PC-9 (cell line): ENCODE data around the gene KIAA1671. TPM values are rescaled to one million over a fixed set of nuclear protein-coding genes. Genes with fewer than 3 reads are reported as not detected.
A peak's percentile ranks its signal among the peaks of the same experiment; 100 is the strongest.

Experiments
- BruUV-seq: library from RNA; stranded (reverse); fragments of 400-500 nt; replicated peaks from 2 replicates; lab custom pipeline; 2021; lab: Mats Ljungman, UMichigan
- CTCF ChIA-PET: fragments of 300-600 bp; sonication (Branson Sonifier 250); formaldehyde crosslinking; loops from one replicate; lab custom pipeline; 2022; ENCODE audit warnings: antibody characterized with exemption; lab: Charles Lee
- POLR2A ChIA-PET: fragments of 300-600 bp; sonication (Branson Sonifier 250); formaldehyde crosslinking; loops from one replicate; lab custom pipeline; 2022; ENCODE audit warnings: antibody characterized with exemption; ENCODE audit not compliant: unreplicated experiment; lab: Charles Lee
- DNase-seq, 2 experiments: peaks; one replicate each; pipeline versions ENCODE4 v3.0.0 to v3.0.0-alpha.2; 2015 to 2022; ENCODE audit warnings: mixed read lengths in 1 of 2
- H2AFZ ChIP-seq: fragments of 200-600 bp; sonication (generic); 2 replicates; pipeline ENCODE4 v1.8.1; 2017; ENCODE audit warnings: antibody characterized with exemption
- H3F3A ChIP-seq: fragments of 200-600 bp; sonication (generic); 2 replicates; pipeline ENCODE4 v1.8.1; 2017; ENCODE audit warnings: antibody characterized with exemption, mild to moderate bottlenecking, low read depth; ENCODE audit not compliant: insufficient read depth
- H3K27ac ChIP-seq: fragments of 200-600 bp; sonication (generic); 2 replicates; pipeline ENCODE4 v1.6.1; 2016; ENCODE audit warnings: mixed run types
- H3K27me3 ChIP-seq: fragments of 200-600 bp; sonication (generic); 2 replicates; pipeline ENCODE4 v1.6.1; 2016; ENCODE audit warnings: low read depth, mixed run types; ENCODE audit not compliant: insufficient read depth
- H3K36me3 ChIP-seq: fragments of 200-600 bp; sonication (generic); 2 replicates; pipeline ENCODE4 v1.6.1; 2016; ENCODE audit warnings: low read depth, mixed run types
- H3K4me1 ChIP-seq: fragments of 200-600 bp; sonication (generic); replicated peaks from 2 replicates; pipeline ENCODE4 v1.6.1; 2016; ENCODE audit warnings: mixed run types; ENCODE audit not compliant: insufficient read depth
- H3K4me2 ChIP-seq: fragments of 200-600 bp; sonication (generic); 2 replicates; pipeline ENCODE4 v1.6.1; 2017; ENCODE audit warnings: mixed run types
- H3K4me3 ChIP-seq: fragments of 200-600 bp; sonication (generic); 2 replicates; pipeline ENCODE4 v1.6.1; 2016; ENCODE audit warnings: mixed run types
- H3K79me2 ChIP-seq: fragments of 200-600 bp; sonication (generic); 2 replicates; pipeline ENCODE4 v1.6.1; 2017; ENCODE audit warnings: low read depth, mixed run types
- H3K9me2 ChIP-seq: fragments of 200-600 bp; sonication (generic); 2 replicates; pipeline ENCODE4 v1.8.1; 2017; ENCODE audit warnings: mild to moderate bottlenecking; ENCODE audit not compliant: insufficient read depth
- H3K9me3 ChIP-seq: fragments of 200-600 bp; sonication (generic); 2 replicates; pipeline ENCODE4 v1.8.1; 2016; ENCODE audit warnings: low read depth; ENCODE audit not compliant: insufficient read depth
- H4K20me1 ChIP-seq: fragments of 200-600 bp; sonication (generic); 2 replicates; pipeline ENCODE4 v1.8.1; 2017; ENCODE audit not compliant: insufficient read depth
- CTCF ChIP-seq: fragments of 200-600 bp; sonication (generic); conservative IDR thresholded peaks from 2 replicates; pipeline ENCODE4 v1.6.1; 2017; ENCODE audit warnings: mixed run types, antibody characterized with exemption, mild to moderate bottlenecking, moderate library complexity
- EZH2 ChIP-seq: fragments of 200-600 bp; sonication (generic); IDR thresholded peaks from 2 replicates; pipeline ENCODE4 v1.8.0; 2017; ENCODE audit warnings: antibody characterized with exemption, low read depth
- intact Hi-C: fragments of 100-400 bp; cut with micrococcal nuclease; formaldehyde crosslinking; loops from one replicate; pipeline ENCODE4 v1.10.0; 2022; ENCODE audit not compliant: unreplicated experiment
- total RNA-seq: library from RNA; stranded (reverse); gene quantifications from 2 replicates; pipeline ENCODE4 v1.2.3, GENCODE V29; 2021

The KIAA1671 gene
- total RNA-seq, 1 experiment from 2014 or later, result 44.3 TPM

GRCh38 chr22:25131198-25131887, 178.8 kb downstream of the KIAA1671 start:
- TF ChIP-seq EZH2 (no peak), CTCF (no peak)
- no peak overlapping the region for H3K27ac ChIP-seq
- intact Hi-C loops, result no loop called here

DNA sequence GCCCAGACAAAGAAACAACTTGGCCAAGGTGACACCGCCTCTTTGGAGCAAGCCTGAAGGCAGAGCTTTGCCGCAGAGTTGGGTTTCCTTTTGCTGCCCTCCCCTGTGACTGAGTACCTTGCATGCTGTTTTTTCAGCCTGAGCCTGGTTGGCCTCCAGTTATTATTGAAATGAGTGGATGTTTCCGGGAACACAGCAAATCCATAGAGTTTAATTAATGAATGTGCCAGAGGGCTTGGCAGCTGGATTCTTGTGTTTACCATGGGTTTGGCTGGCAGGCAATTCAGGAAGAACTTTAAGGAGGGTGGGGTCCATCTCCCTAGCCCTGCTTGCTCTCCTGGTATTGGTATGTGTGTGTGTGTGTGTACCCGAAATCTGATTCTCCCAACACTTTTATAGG, 181.5 kb downstream of the KIAA1671 start:
- Histone ChIP-seq H3K4me2 (peak overlapping the region; percentile 47), H2AFZ (no peak overlapping the region), H3F3A (peaks cover 27% of the 10 kb centered on the region), H3K4me1 (peaks cover 22% of the 10 kb centered on the region), H3K27me3 (no peaks in the 10 kb centered on the region), H3K9me2 (no peaks in the 10 kb centered on the region), H3K9me3 (no peaks in the 10 kb centered on the region), H3K27ac (peak overlapping the region; percentile 45), H4K20me1 (0 out of 2 replicates have a peak, but pooled peaks cover 6% of the 10 kb centered on the region), H3K79me2 (no peaks in the 10 kb centered on the region; the same call in 1 of the 2 replicates), H3K4me3 (no peak overlapping the region), H3K36me3 (no peaks in the 10 kb centered on the region)
- ChIA-PET POLR2A (no interaction called here), CTCF (no interaction called here)
- intact Hi-C loops, result loop anchor here (2.0 kb wide), 1 partner anchor 13 kb away; no protein-coding TSS in a partner anchor
- TF ChIP-seq EZH2 (no peak), CTCF (no peak)
- no TSS peak for BruUV-seq
- peak; percentile 50 to 91 for DNase-seq

More at GRCh38 chr22:25131198-25131887, 178.8 kb downstream of the KIAA1671 start:
- Histone ChIP-seq H3K9me2 (no peaks in the 10 kb centered on the region), H3K4me3 (no peak overlapping the region), H2AFZ (no peak overlapping the region), H3K4me2 (no peak overlapping the region), H3K27me3 (no peaks in the 10 kb centered on the region), H3F3A (peaks cover 27% of the 10 kb centered on the region), H3K36me3 (no peaks in the 10 kb centered on the region), H4K20me1 (0 out of 2 replicates have a peak, but pooled peaks cover 6% of the 10 kb centered on the region), H3K79me2 (no peaks in the 10 kb centered on the region; the same call in none of the 2 replicates), H3K9me3 (no peaks in the 10 kb centered on the region), H3K4me1 (peaks cover 22% of the 10 kb centered on the region)
- POLR2A ChIA-PET, result no interaction called here
- BruUV-seq, result no TSS peak
- no peak for DNase-seq
- CTCF ChIA-PET, result no interaction called here

GRCh38 chr22:25134451-25134850, 181.9 kb downstream of the KIAA1671 start:
- peak overlapping the region; percentile 45 for H3K27ac ChIP-seq
- H3K9me3 ChIP-seq, result no peaks in the 10 kb centered on the region
- H3K9me2 ChIP-seq, result no peaks in the 10 kb centered on the region
- DNase-seq, result no peak
- peaks cover 22% of the 10 kb centered on the region for H3K4me1 ChIP-seq
- POLR2A ChIA-PET, result no interaction called here
- no peak overlapping the region for H3K4me3 ChIP-seq
- BruUV-seq, result no TSS peak
- H3K27me3 ChIP-seq, result no peaks in the 10 kb centered on the region
- no peak overlapping the region for H2AFZ ChIP-seq
- H3K36me3 ChIP-seq, result no peaks in the 10 kb centered on the region
- H3K4me2 ChIP-seq, result peak overlapping the region; percentile 47
- H3F3A ChIP-seq, result peaks cover 27% of the 10 kb centered on the region
- intact Hi-C loops, result loop anchor here (2.0 kb wide), 1 partner anchor 14 kb away; no protein-coding TSS in a partner anchor
- no peak for TF ChIP-seq CTCF
- TF ChIP-seq EZH2, result no peak
- CTCF ChIA-PET, result no interaction called here
- 0 out of 2 replicates have a peak, but pooled peaks cover 6% of the 10 kb centered on the region for H4K20me1 ChIP-seq
- no peaks in the 10 kb centered on the region; the same call in 1 of the 2 replicates for H3K79me2 ChIP-seq
